Cardiac muscle cell (in vitro differentiated cells and primary cell): Measurements from ENCODE around the gene DIAPH2. TPM values are rescaled to one million over a fixed set of nuclear protein-coding genes. Genes with fewer than 3 reads are reported as not detected.

Experiments used
- DNase-seq, 2 donors: peaks; one replicate each; pipeline versions ENCODE4 v3.0.0 to v3.0.0-alpha.2; 2010 to 2017; ENCODE audit warnings: low read depth in 1 of 2, low spot score in 1 of 2
- H3K27ac ChIP-seq: fragments of 200-600 bp; sonication (generic); 2 replicates; pipeline ENCODE4 v1.5.1; 2016
- H3K27me3 ChIP-seq: fragments of 200-600 bp; sonication (generic); 2 replicates; pipeline ENCODE4 v1.6.0; 2016; ENCODE audit warnings: control low read depth
- H3K36me3 ChIP-seq: fragments of 200-600 bp; sonication (generic); 2 replicates; pipeline ENCODE4 v1.5.1; 2016; ENCODE audit warnings: control low read depth
- H3K4me1 ChIP-seq: fragments of 200-600 bp; sonication (generic); 2 replicates; pipeline ENCODE4 v1.8.1; 2017; ENCODE audit warnings: low read depth, mild to moderate bottlenecking, mixed run types
- H3K4me3 ChIP-seq: fragments of 200-600 bp; sonication (generic); 2 replicates; pipeline ENCODE4 v1.5.1; 2016; ENCODE audit warnings: mild to moderate bottlenecking
- H3K9me3 ChIP-seq: fragments of 200-600 bp; sonication (generic); 2 replicates; pipeline ENCODE4 v1.5.1; 2017; ENCODE audit warnings: low read depth, mild to moderate bottlenecking, control low read depth
- polyA plus RNA-seq: library from polyadenylated mRNA; unstranded; fragments of >200 nt; fragmentation: Nextera tagmentation; extraction: Ambion mirVana; gene quantifications from 2 replicates; pipeline ENCODE4 v1.2.1, GENCODE V29; 2016
- total RNA-seq: library from RNA; depleted of rRNA; stranded (reverse); fragments of >200 nt; gene quantifications from 2 replicates; pipeline ENCODE4 v1.2.3, GENCODE V29; 2016
- TF ChIP-seq, protein P1 (sequence below): IDR thresholded peaks from 2 replicates; pipeline ENCODE4 v1.5.1; 2012; ENCODE audit warnings: low read depth, mild to moderate bottlenecking, low read length

The DIAPH2 gene
- total and polyA plus RNA-seq, 2 experiments from 2014 or later = 9.1 to 18.4 TPM

DNA sequence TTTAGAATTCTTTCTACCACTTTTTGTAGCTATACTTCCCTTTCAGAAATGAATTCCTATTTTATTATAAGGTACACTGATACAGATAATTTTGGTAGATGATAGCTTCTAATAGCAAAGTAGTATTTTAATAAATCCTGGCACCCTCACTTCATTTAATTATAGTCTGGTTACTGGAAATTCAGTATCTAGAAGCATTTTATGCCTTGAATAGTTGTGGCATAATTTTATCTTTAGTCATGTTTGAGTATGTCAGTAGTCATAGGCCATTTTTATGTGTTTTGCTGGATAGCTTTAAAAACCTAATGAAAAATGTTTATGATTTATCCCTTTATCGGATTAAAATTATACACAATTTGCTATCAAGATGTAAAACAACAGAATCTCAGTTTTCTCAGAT, 92.3 kb downstream of the DIAPH2 start:
- no peaks in the 10 kb centered on the region for H3K9me3 ChIP-seq
- DNase-seq = peak in 1 of 2 donors; percentile 6
- no peaks in the 10 kb centered on the region for H3K27me3 ChIP-seq
- H3K27ac ChIP-seq = no peak overlapping the region
- TF ChIP-seq, protein P1, sequence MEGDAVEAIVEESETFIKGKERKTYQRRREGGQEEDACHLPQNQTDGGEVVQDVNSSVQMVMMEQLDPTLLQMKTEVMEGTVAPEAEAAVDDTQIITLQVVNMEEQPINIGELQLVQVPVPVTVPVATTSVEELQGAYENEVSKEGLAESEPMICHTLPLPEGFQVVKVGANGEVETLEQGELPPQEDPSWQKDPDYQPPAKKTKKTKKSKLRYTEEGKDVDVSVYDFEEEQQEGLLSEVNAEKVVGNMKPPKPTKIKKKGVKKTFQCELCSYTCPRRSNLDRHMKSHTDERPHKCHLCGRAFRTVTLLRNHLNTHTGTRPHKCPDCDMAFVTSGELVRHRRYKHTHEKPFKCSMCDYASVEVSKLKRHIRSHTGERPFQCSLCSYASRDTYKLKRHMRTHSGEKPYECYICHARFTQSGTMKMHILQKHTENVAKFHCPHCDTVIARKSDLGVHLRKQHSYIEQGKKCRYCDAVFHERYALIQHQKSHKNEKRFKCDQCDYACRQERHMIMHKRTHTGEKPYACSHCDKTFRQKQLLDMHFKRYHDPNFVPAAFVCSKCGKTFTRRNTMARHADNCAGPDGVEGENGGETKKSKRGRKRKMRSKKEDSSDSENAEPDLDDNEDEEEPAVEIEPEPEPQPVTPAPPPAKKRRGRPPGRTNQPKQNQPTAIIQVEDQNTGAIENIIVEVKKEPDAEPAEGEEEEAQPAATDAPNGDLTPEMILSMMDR = no peak
- no peak overlapping the region for H3K4me3 ChIP-seq
- H3K36me3 ChIP-seq = no peaks in the 10 kb centered on the region
- no peaks in the 10 kb centered on the region for H3K4me1 ChIP-seq

DNA sequence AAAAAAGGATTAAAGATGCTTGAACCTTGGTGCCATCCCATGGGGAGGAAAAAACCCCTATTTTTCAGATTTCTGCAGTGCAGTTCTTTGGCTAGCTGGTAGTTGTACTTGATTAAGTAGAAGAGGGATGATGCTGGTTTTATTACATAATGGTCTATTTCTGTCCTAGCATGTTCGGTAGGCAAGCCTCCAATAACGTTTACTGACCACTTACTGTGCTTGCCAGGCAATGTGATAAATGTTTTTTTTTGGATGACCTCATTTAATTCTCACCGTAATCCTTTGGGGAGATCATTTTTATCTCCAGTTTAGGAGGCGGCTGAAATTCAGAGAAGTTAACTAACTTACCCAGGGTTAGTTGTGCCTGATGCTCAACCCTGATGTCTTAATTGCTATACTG, 106.9 kb downstream of the DIAPH2 start:
- peak in 1 of 2 donors; percentile 53 for DNase-seq
- H3K4me3 ChIP-seq = no peak overlapping the region

DNA sequence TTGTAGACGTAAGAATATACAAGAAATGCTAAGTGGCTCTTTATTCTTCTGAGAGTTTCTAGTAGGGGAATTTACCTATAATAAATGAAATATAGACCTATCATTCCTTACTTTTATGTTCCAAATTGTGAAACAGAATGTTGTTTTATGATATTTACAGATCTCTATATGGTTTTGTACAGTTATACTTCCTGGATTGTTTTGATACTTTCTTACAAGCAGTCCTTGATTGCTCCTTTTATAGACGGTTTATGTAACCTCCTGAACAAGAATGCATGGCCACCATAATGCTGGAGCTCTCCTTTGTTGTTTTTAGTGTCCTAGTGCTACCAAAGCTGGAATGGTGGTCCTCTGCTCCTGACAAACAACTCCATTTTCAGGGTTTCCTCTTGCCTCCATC, 107.4 kb downstream of the DIAPH2 start:
- no peaks in the 10 kb centered on the region for H3K36me3 ChIP-seq
- H3K9me3 ChIP-seq = no peaks in the 10 kb centered on the region
- TF ChIP-seq, protein P1 = no peak
- no peak overlapping the region for H3K4me3 ChIP-seq
- no peaks in the 10 kb centered on the region for H3K27me3 ChIP-seq
- peaks cover 5% of the 10 kb centered on the region for H3K4me1 ChIP-seq
- no peak for DNase-seq
- no peak overlapping the region for H3K27ac ChIP-seq

More for the DNA sequence above, 106.9 kb downstream of the DIAPH2 start:
- peaks cover 5% of the 10 kb centered on the region for H3K4me1 ChIP-seq
- no peak overlapping the region for H3K27ac ChIP-seq
- H3K27me3 ChIP-seq = no peaks in the 10 kb centered on the region
- no peaks in the 10 kb centered on the region for H3K9me3 ChIP-seq
- TF ChIP-seq, protein P1 = no peak
- no peaks in the 10 kb centered on the region for H3K36me3 ChIP-seq

DNA sequence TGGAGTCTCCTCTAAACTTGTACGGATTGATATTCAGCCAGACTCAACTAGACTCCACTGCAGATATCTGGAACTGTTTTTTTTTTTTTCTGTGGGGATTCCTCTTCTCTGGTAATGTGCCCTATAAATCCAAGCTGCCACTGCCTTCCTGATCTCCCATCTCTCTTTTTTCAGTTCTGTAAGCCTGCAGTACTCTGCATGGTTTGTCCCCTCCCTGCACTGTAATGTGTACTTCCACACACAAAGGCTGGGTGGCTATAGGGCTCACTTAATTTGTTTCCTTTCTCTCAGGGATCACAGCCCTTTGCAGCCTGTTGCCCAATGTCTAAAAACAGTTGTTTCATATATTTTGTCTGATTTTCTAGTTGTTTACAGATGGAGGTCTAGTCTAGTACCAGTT, 114.3 kb downstream of the DIAPH2 start:
- Histone ChIP-seq H3K9me3 (no peaks in the 10 kb centered on the region), H3K4me1 (no peaks in the 10 kb centered on the region), H3K27ac (no peak overlapping the region), H3K4me3 (no peak overlapping the region), H3K36me3 (no peaks in the 10 kb centered on the region), H3K27me3 (no peaks in the 10 kb centered on the region)
- DNase-seq = no peak
- TF ChIP-seq, protein P1 = no peak

DNA sequence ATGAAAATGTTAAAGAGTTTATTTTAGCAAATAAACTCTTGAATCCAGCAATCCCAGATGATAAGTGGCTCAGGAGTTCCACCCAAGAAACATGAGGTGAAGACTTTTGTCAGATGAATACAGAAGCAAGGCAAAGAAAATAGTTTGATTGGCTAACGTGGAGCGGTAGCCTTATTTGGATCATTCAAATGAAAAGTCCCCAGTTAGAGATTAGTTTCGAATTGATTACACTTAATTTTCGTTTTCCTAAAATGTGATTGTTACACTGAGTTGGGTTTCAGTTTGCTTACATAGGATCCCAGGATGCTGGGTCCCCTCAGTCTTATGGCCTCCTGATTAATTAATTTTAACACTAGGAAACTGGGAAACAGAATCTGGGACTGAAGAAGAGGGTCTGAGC, 122.7 kb downstream of the DIAPH2 start:
- H3K4me1 ChIP-seq = no peaks in the 10 kb centered on the region
- TF ChIP-seq, protein P1 = no peak
- H3K36me3 ChIP-seq = no peaks in the 10 kb centered on the region
- H3K9me3 ChIP-seq = no peaks in the 10 kb centered on the region
- no peaks in the 10 kb centered on the region for H3K27me3 ChIP-seq
- no peak overlapping the region for H3K4me3 ChIP-seq
- DNase-seq = no peak
- H3K27ac ChIP-seq = no peak overlapping the region

DNA sequence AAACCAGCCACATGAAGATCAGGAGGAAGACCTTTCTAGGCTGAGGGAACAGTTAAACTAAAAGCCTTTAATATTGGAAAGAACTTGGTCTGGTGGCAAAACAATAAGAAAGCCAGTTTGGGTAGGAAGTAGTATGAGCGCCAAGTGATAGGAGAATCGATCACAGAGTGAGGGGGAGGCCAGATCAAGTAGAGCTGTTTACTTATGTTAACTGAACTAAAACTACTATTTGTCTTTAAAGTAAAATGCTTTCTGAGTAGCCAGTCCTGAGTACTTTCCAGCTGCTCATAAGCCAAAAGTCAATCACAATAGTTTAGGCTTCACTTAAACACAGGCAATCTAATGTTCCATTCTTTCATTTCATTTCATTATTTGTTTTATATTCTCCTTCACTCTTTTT, 136.3 kb downstream of the DIAPH2 start:
- peak overlapping the region; percentile 40 for H3K27ac ChIP-seq
- no peak overlapping the region for H3K4me3 ChIP-seq
- no peaks in the 10 kb centered on the region for H3K36me3 ChIP-seq
- peaks cover 7% of the 10 kb centered on the region for H3K4me1 ChIP-seq
- H3K27me3 ChIP-seq = no peaks in the 10 kb centered on the region
- TF ChIP-seq, protein P1 = no peak
- no peak for DNase-seq
- H3K9me3 ChIP-seq = no peaks in the 10 kb centered on the region
